H1 (cell line): ENCODE measurements around the gene TRIM50. TPM values are rescaled to one million over a fixed set of nuclear protein-coding genes. Genes with fewer than 3 reads are reported as not detected.

ENCODE experiments used
- ASH2L ChIP-seq: fragments of 200-600, 300-600 bp; sonication (generic); IDR thresholded peaks from one replicate; pipeline ENCODE4 v1.7.1; 2017; ENCODE audit warnings: low read length
- GABPA ChIP-seq: IDR thresholded peaks from 2 replicates; pipeline ENCODE4 v1.6.1; 2011; ENCODE audit warnings: mild to moderate bottlenecking, low read length, moderate library complexity, borderline replicate concordance; ENCODE audit not compliant: insufficient read depth
- HDAC6 ChIP-seq: IDR thresholded peaks from one replicate; pipeline ENCODE4 v1.7.1; 2012; ENCODE audit warnings: low read depth, mild to moderate bottlenecking, inconsistent platforms, low read length, moderate library complexity
- RFX5 ChIP-seq: IDR thresholded peaks from 2 replicates; pipeline ENCODE4 v1.6.1; 2011; ENCODE audit warnings: low read depth, low read length, improper control_type of control experiment, borderline replicate concordance
- TAF7 ChIP-seq: optimal IDR thresholded peaks from 2 replicates; pipeline ENCODE3; 2011; ENCODE audit warnings: low read depth, mild to moderate bottlenecking, inconsistent platforms, low read length, moderate library complexity, borderline replicate concordance
- polyA plus RNA-seq, 7 experiments: library from polyadenylated mRNA; depleted of rRNA in 3 of 7; stranded (reverse) in 5 of 7; unstranded in 2 of 7; fragments of >200 nt in 5 of 7; fragments of 200-250 nt in 2 of 7; gene quantifications; 1 replicate in 5 of 7; 2 replicates in 1 of 7; 4 replicates in 1 of 7; pipeline versions ENCODE4 v1.2.1 to v1.2.3, GENCODE V29; 2011 to 2013; ENCODE audit warnings: missing spikeins in 2 of 7, mixed read lengths in 2 of 7
- total RNA-seq: library from RNA; stranded (reverse); fragmentation: NEBNext Ultra II Directional; extraction: Animal tissue kit (Norgen Biotek cat#: 25700); gene quantifications from 2 replicates; pipeline ENCODE4 v1.2.1, GENCODE V29; 2021

The TRIM50 gene
- total and polyA plus RNA-seq, 2 of the 8 experiments (the other 6 are each of a cell fraction or from before 2014, with no cell fraction given): 0.12 TPM; not detected in 1

- no peak for TF ChIP-seq ASH2L
- TF ChIP-seq RFX5: no peak
- no peak for TF ChIP-seq GABPA
- no peak for TF ChIP-seq TAF7
- TF ChIP-seq HDAC6: no peak
These were observed 2.1 kb upstream of the TRIM50 start (continued) for GRCh38 chr7:73329861-73330581.
